ENCODE data around the gene RBM39.

GRCh38 chr20:35665949-35666288 is 76.1 kb downstream of the RBM39 start:
- TF ChIP-seq, protein P1, sequence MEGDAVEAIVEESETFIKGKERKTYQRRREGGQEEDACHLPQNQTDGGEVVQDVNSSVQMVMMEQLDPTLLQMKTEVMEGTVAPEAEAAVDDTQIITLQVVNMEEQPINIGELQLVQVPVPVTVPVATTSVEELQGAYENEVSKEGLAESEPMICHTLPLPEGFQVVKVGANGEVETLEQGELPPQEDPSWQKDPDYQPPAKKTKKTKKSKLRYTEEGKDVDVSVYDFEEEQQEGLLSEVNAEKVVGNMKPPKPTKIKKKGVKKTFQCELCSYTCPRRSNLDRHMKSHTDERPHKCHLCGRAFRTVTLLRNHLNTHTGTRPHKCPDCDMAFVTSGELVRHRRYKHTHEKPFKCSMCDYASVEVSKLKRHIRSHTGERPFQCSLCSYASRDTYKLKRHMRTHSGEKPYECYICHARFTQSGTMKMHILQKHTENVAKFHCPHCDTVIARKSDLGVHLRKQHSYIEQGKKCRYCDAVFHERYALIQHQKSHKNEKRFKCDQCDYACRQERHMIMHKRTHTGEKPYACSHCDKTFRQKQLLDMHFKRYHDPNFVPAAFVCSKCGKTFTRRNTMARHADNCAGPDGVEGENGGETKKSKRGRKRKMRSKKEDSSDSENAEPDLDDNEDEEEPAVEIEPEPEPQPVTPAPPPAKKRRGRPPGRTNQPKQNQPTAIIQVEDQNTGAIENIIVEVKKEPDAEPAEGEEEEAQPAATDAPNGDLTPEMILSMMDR (conservative IDR thresholded peaks at IDR 0.05; ENCODE audit: low read depth in 2 of 2) = no peak
- TF ChIP-seq REST (IDR thresholded peaks at IDR 0.05; ENCODE audit: unreplicated experiment) (no peak), EZH2phosphoT487 (IDR thresholded peaks at IDR 0.05; ENCODE audit: unreplicated experiment) (no peak), JUNB (IDR thresholded peaks at IDR 0.05; ENCODE audit: unreplicated experiment) (no peak), POLR2AphosphoS5 (IDR thresholded peaks at IDR 0.05; ENCODE audit: low read depth) (no peak), EZH2 (IDR thresholded peaks at IDR 0.05; ENCODE audit: low read depth, unreplicated experiment) (no peak), ETS1 (IDR thresholded peaks at IDR 0.05) (no peak), ZNF114 (CRISPR knock-in tag; IDR thresholded peaks at IDR 0.05) (no peak), ZNF331 (CRISPR knock-in tag; IDR thresholded peaks at IDR 0.05; ENCODE audit: low read depth) (no peak), CREB1 (CRISPR knock-in tag; IDR thresholded peaks at IDR 0.05; ENCODE audit: low read depth) (no peak), NANOG (IDR thresholded peaks at IDR 0.05; ENCODE audit: borderline replicate concordance) (no peak), STAT1 (IDR thresholded peaks at IDR 0.05; ENCODE audit: unreplicated experiment) (no peak), ZNF462 (CRISPR knock-in tag; IDR thresholded peaks at IDR 0.05) (no peak)

All from GM23338 (cell line).